Activated T-helper 2 cell treated with anti-CD3 and anti-CD28 coated beads, Interferon-gamma antibody, Interleukin-2, Interleukin-4, amounts not matched to agents 10 μg/mL and 5 μg/mL and 100 μg/mL, durations not matched to agents 14 hours and 24 hours and 36 hours (primary cell): ENCODE measurements around the gene FARS2. TPM values are rescaled to one million over a fixed set of nuclear protein-coding genes. Genes with fewer than 3 reads are reported as not detected.

Experiments
- DNase-seq: peaks from one replicate; pipeline ENCODE4 v3.0.0; 2021; ENCODE audit warnings: low spot score
- H3K27ac Mint-ChIP-seq: one replicate; pipeline ENCODE4 v1.8.0; 2021; ENCODE audit warnings: mixed read lengths
- H3K27me3 Mint-ChIP-seq: one replicate; pipeline ENCODE4 v1.8.0; 2021; ENCODE audit warnings: low read depth, mixed read lengths
- H3K36me3 Mint-ChIP-seq: one replicate; pipeline ENCODE4 v1.8.0; 2021; ENCODE audit warnings: low read depth, mixed read lengths
- H3K4me1 Mint-ChIP-seq: one replicate; pipeline ENCODE4 v1.8.0; 2021; ENCODE audit warnings: low read depth, mixed read lengths
- H3K4me3 Mint-ChIP-seq: one replicate; pipeline ENCODE4 v1.8.0; 2021; ENCODE audit warnings: low read depth, mild to moderate bottlenecking, moderate library complexity, mixed read lengths
- H3K9me3 Mint-ChIP-seq: one replicate; pipeline ENCODE4 v1.8.0; 2021; ENCODE audit warnings: mixed read lengths
- intact Hi-C: fragments of 100-400 bp; cut with micrococcal nuclease; formaldehyde crosslinking; loops from one replicate; pipeline ENCODE4 v1.15.1; 2023
- total RNA-seq: library from RNA; stranded (reverse); gene quantifications from 2 replicates; pipeline ENCODE4 v1.2.3, GENCODE V29; 2022

FARS2 gene
- total RNA-seq, 1 donor from 2014 or later, result 19.7 TPM

- Mint-ChIP-seq H3K36me3 (no peaks in the 10 kb centered on the region), H3K9me3 (no peaks in the 10 kb centered on the region), H3K27me3 (no peaks in the 10 kb centered on the region), H3K4me1 (no peaks in the 10 kb centered on the region), H3K27ac (no peak overlapping the region), H3K4me3 (no peak overlapping the region)
- DNase-seq, result no peak
- intact Hi-C loops, result no loop called here
Measured at GRCh38 chr6:5746759-5747130, 485.4 kb downstream of the FARS2 start.

GRCh38 chr6:5747379-5747778 lies 486.1 kb downstream of the FARS2 start:
- Mint-ChIP-seq H3K4me3 (no peak overlapping the region), H3K27ac (no peak overlapping the region), H3K4me1 (no peaks in the 10 kb centered on the region), H3K36me3 (no peaks in the 10 kb centered on the region), H3K9me3 (no peaks in the 10 kb centered on the region), H3K27me3 (no peaks in the 10 kb centered on the region)
- DNase-seq, result no peak
- intact Hi-C loops, result no loop called here

GRCh38 chr6:5749016-5749650 lies 487.8 kb downstream of the FARS2 start:
- intact Hi-C loops, result no loop called here
- no peak for DNase-seq
- no peak overlapping the region for H3K27ac Mint-ChIP-seq
- H3K4me3 Mint-ChIP-seq, result no peak overlapping the region
- H3K36me3 Mint-ChIP-seq, result no peaks in the 10 kb centered on the region
- no peaks in the 10 kb centered on the region for H3K9me3 Mint-ChIP-seq
- H3K27me3 Mint-ChIP-seq, result no peaks in the 10 kb centered on the region
- no peaks in the 10 kb centered on the region for H3K4me1 Mint-ChIP-seq

GRCh38 chr6:5749651-5750215 lies 488.4 kb downstream of the FARS2 start:
- intact Hi-C loops, result no loop called here
- DNase-seq, result no peak
- H3K27ac Mint-ChIP-seq, result no peak overlapping the region
- no peaks in the 10 kb centered on the region for H3K27me3 Mint-ChIP-seq
- H3K36me3 Mint-ChIP-seq, result peaks cover under 1% of the 10 kb centered on the region
- H3K4me1 Mint-ChIP-seq, result no peaks in the 10 kb centered on the region
- H3K9me3 Mint-ChIP-seq, result peaks cover 5% of the 10 kb centered on the region
- no peak overlapping the region for H3K4me3 Mint-ChIP-seq

GRCh38 chr6:5751525-5752390 lies 490.4 kb downstream of the FARS2 start:
- DNase-seq, result no peak
- peaks cover 7% of the 10 kb centered on the region for H3K36me3 Mint-ChIP-seq

GRCh38 chr6:5752391-5752680 lies 491.0 kb downstream of the FARS2 start:
- no peak for DNase-seq
- Mint-ChIP-seq H3K4me3 (no peak overlapping the region), H3K27ac (no peak overlapping the region), H3K4me1 (no peaks in the 10 kb centered on the region), H3K9me3 (peaks cover 21% of the 10 kb centered on the region), H3K27me3 (no peaks in the 10 kb centered on the region), H3K36me3 (peaks cover 7% of the 10 kb centered on the region)
- intact Hi-C loops, result no loop called here

More at GRCh38 chr6:5751525-5752390, 490.4 kb downstream of the FARS2 start:
- H3K27ac Mint-ChIP-seq, result no peak overlapping the region
- H3K27me3 Mint-ChIP-seq, result no peaks in the 10 kb centered on the region
- no peak overlapping the region for H3K4me3 Mint-ChIP-seq
- peaks cover 21% of the 10 kb centered on the region for H3K9me3 Mint-ChIP-seq
- H3K4me1 Mint-ChIP-seq, result no peaks in the 10 kb centered on the region
- intact Hi-C loops, result no loop called here

GRCh38 chr6:5753209-5753608 lies 491.9 kb downstream of the FARS2 start:
- Mint-ChIP-seq H3K4me1 (no peaks in the 10 kb centered on the region), H3K36me3 (peaks cover 7% of the 10 kb centered on the region), H3K27ac (no peak overlapping the region), H3K27me3 (no peaks in the 10 kb centered on the region), H3K9me3 (peaks cover 21% of the 10 kb centered on the region), H3K4me3 (no peak overlapping the region)
- intact Hi-C loops, result no loop called here
- DNase-seq, result no peak

GRCh38 chr6:5754904-5755303 lies 493.6 kb downstream of the FARS2 start:
- H3K27ac Mint-ChIP-seq, result no peak overlapping the region
- intact Hi-C loops, result no loop called here
- H3K4me1 Mint-ChIP-seq, result no peaks in the 10 kb centered on the region
- DNase-seq, result no peak
- peaks cover 7% of the 10 kb centered on the region for H3K36me3 Mint-ChIP-seq
- H3K4me3 Mint-ChIP-seq, result no peak overlapping the region
- peaks cover 21% of the 10 kb centered on the region for H3K9me3 Mint-ChIP-seq
- no peaks in the 10 kb centered on the region for H3K27me3 Mint-ChIP-seq

GRCh38 chr6:5759571-5759970 lies 498.3 kb downstream of the FARS2 start:
- H3K27me3 Mint-ChIP-seq, result no peaks in the 10 kb centered on the region
- intact Hi-C loops, result no loop called here
- H3K9me3 Mint-ChIP-seq, result peaks cover 18% of the 10 kb centered on the region
- H3K36me3 Mint-ChIP-seq, result peaks cover 7% of the 10 kb centered on the region
- no peak overlapping the region for H3K4me3 Mint-ChIP-seq
- H3K4me1 Mint-ChIP-seq, result peaks cover 2% of the 10 kb centered on the region
- no peak overlapping the region for H3K27ac Mint-ChIP-seq
- no peak for DNase-seq

- peaks cover under 1% of the 10 kb centered on the region for H3K36me3 Mint-ChIP-seq
- no peaks in the 10 kb centered on the region for H3K27me3 Mint-ChIP-seq
- H3K9me3 Mint-ChIP-seq, result peaks cover 1% of the 10 kb centered on the region
- no peak overlapping the region for H3K4me3 Mint-ChIP-seq
- H3K4me1 Mint-ChIP-seq, result peaks cover 2% of the 10 kb centered on the region
- no peak for DNase-seq
- intact Hi-C loops, result no loop called here
- H3K27ac Mint-ChIP-seq, result no peak overlapping the region
Measured at GRCh38 chr6:5761370-5761769, 500.1 kb downstream of the FARS2 start.

GRCh38 chr6:5762561-5762968 lies 501.3 kb downstream of the FARS2 start:
- Mint-ChIP-seq H3K27me3 (no peaks in the 10 kb centered on the region), H3K27ac (no peak overlapping the region), H3K4me3 (no peak overlapping the region), H3K36me3 (no peaks in the 10 kb centered on the region), H3K4me1 (peaks cover 2% of the 10 kb centered on the region), H3K9me3 (peaks cover 4% of the 10 kb centered on the region)
- DNase-seq, result no peak
- intact Hi-C loops, result no loop called here

- no peaks in the 10 kb centered on the region for H3K36me3 Mint-ChIP-seq
- no peaks in the 10 kb centered on the region for H3K27me3 Mint-ChIP-seq
Measured at GRCh38 chr6:5763407-5763806, 502.1 kb downstream of the FARS2 start.

GRCh38 chr6:5763871-5764270 lies 502.6 kb downstream of the FARS2 start:
- Mint-ChIP-seq H3K9me3 (peaks cover 10% of the 10 kb centered on the region), H3K27me3 (no peaks in the 10 kb centered on the region), H3K27ac (no peak overlapping the region), H3K36me3 (peaks cover 2% of the 10 kb centered on the region), H3K4me3 (no peak overlapping the region), H3K4me1 (peaks cover 2% of the 10 kb centered on the region)
- intact Hi-C loops, result no loop called here
- no peak for DNase-seq

More at GRCh38 chr6:5763407-5763806, 502.1 kb downstream of the FARS2 start:
- no peak overlapping the region for H3K4me3 Mint-ChIP-seq
- peaks cover 2% of the 10 kb centered on the region for H3K4me1 Mint-ChIP-seq
- H3K9me3 Mint-ChIP-seq, result peaks cover 5% of the 10 kb centered on the region
- intact Hi-C loops, result no loop called here
- no peak for DNase-seq
- H3K27ac Mint-ChIP-seq, result no peak overlapping the region
